Measurements from ENCODE around the gene ADCY2. TPM values are rescaled to one million over a fixed set of nuclear protein-coding genes. Genes with fewer than 3 reads are reported as not detected.

Gene ADCY2
- total RNA-seq, 2 donors from 2014 or later, result not detected

DNA sequence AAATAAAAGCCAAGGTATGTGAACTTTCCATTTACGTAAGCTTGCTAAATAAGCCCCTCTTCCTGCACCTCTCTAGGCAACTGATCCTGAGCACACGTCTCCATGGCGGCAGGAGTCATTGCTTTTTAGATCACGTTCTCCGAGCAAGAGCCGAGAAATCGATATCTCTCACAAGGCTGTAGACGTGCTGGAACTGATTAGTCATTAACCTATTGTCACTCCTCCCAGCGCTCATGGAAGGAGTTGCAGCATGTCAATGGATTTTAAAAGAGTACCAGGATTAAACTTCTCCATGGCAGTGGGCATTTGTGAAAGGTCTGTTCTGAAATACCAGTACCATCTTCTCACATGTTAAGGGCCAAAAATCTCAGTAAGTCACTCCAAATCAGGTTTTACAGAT lies 4.7 kb upstream of the ADCY2 start:
- H3K4me1 Mint-ChIP-seq, result no peaks in the 10 kb centered on the region

GRCh38 chr5:7391814-7392692 lies 3.9 kb upstream of the ADCY2 start:
- H3K27ac Mint-ChIP-seq, result no peak overlapping the region
- no peak overlapping the region for H3K4me3 Mint-ChIP-seq
- no peaks in the 10 kb centered on the region for H3K9me3 Mint-ChIP-seq
- ATAC-seq (replicated peaks), result no peak
- H3K4me1 Mint-ChIP-seq, result no peaks in the 10 kb centered on the region
- peaks cover 4% of the 10 kb centered on the region for H3K36me3 Mint-ChIP-seq (ENCODE audit: low read depth)
- H3K27me3 Mint-ChIP-seq, result peaks cover 25% of the 10 kb centered on the region

More for the DNA sequence above, 4.7 kb upstream of the ADCY2 start:
- Mint-ChIP-seq H3K9me3 (no peaks in the 10 kb centered on the region), H3K27me3 (peaks cover 20% of the 10 kb centered on the region), H3K36me3 (ENCODE audit: low read depth) (no peaks in the 10 kb centered on the region), H3K4me3 (no peak overlapping the region), H3K27ac (no peak overlapping the region)
- no peak for ATAC-seq (replicated peaks)

GRCh38 chr5:7392693-7393024 lies 3.3 kb upstream of the ADCY2 start:
- H3K27me3 Mint-ChIP-seq, result peaks cover 31% of the 10 kb centered on the region
- H3K36me3 Mint-ChIP-seq (ENCODE audit: low read depth), result peaks cover 5% of the 10 kb centered on the region
- no peak for ATAC-seq (replicated peaks)
- no peaks in the 10 kb centered on the region for H3K9me3 Mint-ChIP-seq
- no peaks in the 10 kb centered on the region for H3K4me1 Mint-ChIP-seq
- no peak overlapping the region for H3K4me3 Mint-ChIP-seq
- H3K27ac Mint-ChIP-seq, result no peak overlapping the region

- no peaks in the 10 kb centered on the region for H3K4me1 Mint-ChIP-seq
- H3K4me3 Mint-ChIP-seq, result no peak overlapping the region
- peaks cover 5% of the 10 kb centered on the region for H3K36me3 Mint-ChIP-seq (ENCODE audit: low read depth)
- H3K27me3 Mint-ChIP-seq, result peaks cover 39% of the 10 kb centered on the region
- no peaks in the 10 kb centered on the region for H3K9me3 Mint-ChIP-seq
- H3K27ac Mint-ChIP-seq, result no peak overlapping the region
- no peak for ATAC-seq (replicated peaks)
Observed at GRCh38 chr5:7393921-7394799, 1.8 kb upstream of the ADCY2 start.

GRCh38 chr5:7394889-7395431 lies 978 bp upstream of the ADCY2 start:
- Mint-ChIP-seq H3K27ac (no peak overlapping the region), H3K9me3 (no peaks in the 10 kb centered on the region), H3K4me1 (no peaks in the 10 kb centered on the region), H3K36me3 (ENCODE audit: low read depth) (peaks cover 5% of the 10 kb centered on the region), H3K27me3 (peaks cover 39% of the 10 kb centered on the region), H3K4me3 (no peak overlapping the region)
- ATAC-seq (replicated peaks), result no peak

DNA sequence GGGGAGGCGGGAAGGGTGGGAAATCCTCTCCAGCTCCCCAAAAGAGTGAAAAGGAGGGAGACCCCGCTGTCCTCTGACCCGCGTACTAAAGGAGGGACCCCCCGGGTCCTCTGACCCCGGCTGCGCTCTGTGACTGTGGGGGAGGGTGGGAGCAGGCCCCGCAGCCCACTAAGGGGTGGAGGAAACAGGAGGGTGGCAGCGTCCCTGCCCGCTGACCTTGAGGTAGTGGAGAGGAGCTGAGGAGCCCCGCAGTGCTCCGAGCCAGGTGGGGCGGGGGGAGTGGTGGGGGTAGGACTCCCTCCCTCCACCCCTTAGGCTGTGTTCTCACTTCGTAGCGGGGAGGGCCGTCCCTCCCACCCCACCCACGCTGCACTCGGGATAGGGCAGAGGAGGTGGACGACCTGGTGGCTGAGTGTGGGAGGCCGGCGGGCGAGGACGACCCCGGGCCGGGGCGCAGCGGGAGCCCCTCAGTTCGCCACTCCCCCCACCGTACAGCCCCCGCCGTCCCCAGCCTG lies 449 bp upstream of the ADCY2 start:
- Mint-ChIP-seq H3K4me3 (no peak overlapping the region), H3K4me1 (no peaks in the 10 kb centered on the region), H3K27ac (no peak overlapping the region), H3K9me3 (no peaks in the 10 kb centered on the region), H3K36me3 (ENCODE audit: low read depth) (peaks cover 5% of the 10 kb centered on the region), H3K27me3 (peaks cover 39% of the 10 kb centered on the region)
- ATAC-seq (replicated peaks), result no peak

DNA sequence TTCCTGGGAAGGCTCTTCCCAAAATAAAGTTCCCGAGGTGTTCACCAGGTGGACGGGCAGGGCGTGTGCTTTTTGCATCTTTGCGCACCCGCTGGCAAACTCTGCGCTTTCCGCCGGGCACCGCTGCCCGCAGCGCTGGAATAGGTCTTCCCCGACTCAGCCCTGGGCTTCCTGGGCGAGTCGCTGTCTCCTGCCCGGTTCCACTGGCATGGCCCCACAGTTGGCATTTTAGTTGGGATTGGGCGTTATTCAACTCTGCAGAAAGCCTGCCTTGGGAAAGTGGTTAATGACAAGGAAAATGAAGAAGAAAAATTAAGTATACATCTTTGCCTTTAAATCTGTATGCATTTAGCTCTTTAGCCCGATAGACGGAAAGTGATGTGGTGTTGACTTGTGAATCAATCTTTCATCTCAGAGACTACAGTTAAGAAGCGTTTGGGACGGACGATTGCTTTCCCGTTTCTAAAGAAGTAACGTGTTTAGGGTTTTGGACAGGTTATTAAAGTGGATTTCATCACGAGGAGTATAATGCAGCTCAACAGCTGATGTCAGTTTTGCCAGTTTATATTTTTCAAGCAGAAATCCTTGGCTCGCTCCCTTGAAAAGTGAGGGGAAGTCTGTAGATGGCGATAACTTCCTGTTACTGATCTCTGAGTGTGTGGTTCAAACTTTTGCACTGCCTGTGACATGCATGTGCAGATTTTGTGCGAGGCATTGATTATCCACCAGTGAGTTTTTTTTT lies 946 bp downstream of the ADCY2 start:
- H3K27me3 Mint-ChIP-seq, result peaks cover 38% of the 10 kb centered on the region
- no peak overlapping the region for H3K27ac Mint-ChIP-seq
- peaks cover 5% of the 10 kb centered on the region for H3K36me3 Mint-ChIP-seq (ENCODE audit: low read depth)
- ATAC-seq (replicated peaks), result no peak
- no peaks in the 10 kb centered on the region for H3K9me3 Mint-ChIP-seq
- peak overlapping the region; percentile 12 for H3K4me3 Mint-ChIP-seq
- no peaks in the 10 kb centered on the region for H3K4me1 Mint-ChIP-seq

GRCh38 chr5:7397937-7398336 lies 2.0 kb downstream of the ADCY2 start:
- Mint-ChIP-seq H3K27me3 (peaks cover 43% of the 10 kb centered on the region), H3K36me3 (ENCODE audit: low read depth) (peaks cover 5% of the 10 kb centered on the region), H3K27ac (no peak overlapping the region), H3K4me1 (no peaks in the 10 kb centered on the region), H3K9me3 (no peaks in the 10 kb centered on the region), H3K4me3 (no peak overlapping the region)
- no peak for ATAC-seq (replicated peaks)

DNA sequence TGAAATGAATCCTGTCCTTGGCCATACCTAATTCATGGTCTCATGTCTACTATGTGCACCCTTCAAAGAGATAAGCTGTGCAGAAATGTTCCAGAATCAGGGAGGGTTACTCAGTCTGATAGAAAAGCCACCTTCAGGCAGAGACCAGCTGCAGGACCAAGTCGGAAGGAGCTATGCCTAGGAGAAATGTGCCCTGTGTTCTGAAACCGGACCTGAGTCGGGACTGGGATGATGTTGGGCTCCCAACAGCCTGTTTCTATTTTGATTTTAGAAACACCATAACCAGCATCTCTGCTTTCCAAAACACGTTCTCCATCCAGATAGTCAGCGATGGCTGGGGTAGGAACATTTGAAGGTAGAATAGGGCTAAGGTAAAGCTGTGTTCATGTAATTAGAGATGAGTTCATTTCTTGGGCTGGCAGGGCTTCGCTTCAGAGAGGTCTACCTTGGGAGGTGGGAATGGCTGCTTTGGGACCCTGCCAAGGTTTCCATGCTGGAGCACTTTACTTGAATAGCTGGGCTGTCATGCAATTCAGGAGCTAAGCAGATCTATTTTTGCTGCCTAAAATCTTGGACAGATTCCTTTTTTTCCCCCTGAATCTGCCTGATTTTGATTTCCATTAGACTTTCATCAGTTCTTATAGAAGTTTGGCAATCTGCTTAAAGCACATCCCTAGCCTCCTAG lies 2.8 kb downstream of the ADCY2 start:
- Mint-ChIP-seq H3K4me3 (no peak overlapping the region), H3K27ac (no peak overlapping the region), H3K4me1 (no peaks in the 10 kb centered on the region), H3K9me3 (no peaks in the 10 kb centered on the region), H3K27me3 (peaks cover 36% of the 10 kb centered on the region), H3K36me3 (ENCODE audit: low read depth) (peaks cover 5% of the 10 kb centered on the region)
- no peak for ATAC-seq (replicated peaks)

DNA sequence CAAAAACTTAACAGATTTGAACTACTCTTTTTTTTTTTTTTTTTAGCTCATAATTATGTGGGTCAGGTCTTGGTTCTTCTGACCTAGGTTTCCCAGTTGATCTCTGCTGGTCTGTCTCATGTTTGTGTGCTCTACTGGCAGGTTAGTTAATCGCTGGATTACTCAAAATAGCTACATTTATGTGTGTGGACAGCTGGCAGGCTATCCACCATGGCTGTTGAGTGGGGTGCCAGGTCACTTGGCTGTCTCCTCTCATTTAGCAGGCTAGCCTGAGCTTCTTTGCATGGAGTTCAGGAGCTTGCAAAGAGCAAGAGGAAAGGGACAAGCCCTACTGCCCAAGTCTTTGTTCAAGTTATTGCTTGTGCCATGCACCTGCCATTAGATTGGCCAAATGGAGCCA lies 9.3 kb downstream of the ADCY2 start:
- no peak overlapping the region for H3K27ac Mint-ChIP-seq
- no peak for ATAC-seq (replicated peaks)
- H3K4me3 Mint-ChIP-seq, result no peak overlapping the region
- H3K9me3 Mint-ChIP-seq, result peaks cover 4% of the 10 kb centered on the region
- no peaks in the 10 kb centered on the region for H3K4me1 Mint-ChIP-seq
- H3K27me3 Mint-ChIP-seq, result peaks cover 20% of the 10 kb centered on the region
- no peaks in the 10 kb centered on the region for H3K36me3 Mint-ChIP-seq (ENCODE audit: low read depth)

DNA sequence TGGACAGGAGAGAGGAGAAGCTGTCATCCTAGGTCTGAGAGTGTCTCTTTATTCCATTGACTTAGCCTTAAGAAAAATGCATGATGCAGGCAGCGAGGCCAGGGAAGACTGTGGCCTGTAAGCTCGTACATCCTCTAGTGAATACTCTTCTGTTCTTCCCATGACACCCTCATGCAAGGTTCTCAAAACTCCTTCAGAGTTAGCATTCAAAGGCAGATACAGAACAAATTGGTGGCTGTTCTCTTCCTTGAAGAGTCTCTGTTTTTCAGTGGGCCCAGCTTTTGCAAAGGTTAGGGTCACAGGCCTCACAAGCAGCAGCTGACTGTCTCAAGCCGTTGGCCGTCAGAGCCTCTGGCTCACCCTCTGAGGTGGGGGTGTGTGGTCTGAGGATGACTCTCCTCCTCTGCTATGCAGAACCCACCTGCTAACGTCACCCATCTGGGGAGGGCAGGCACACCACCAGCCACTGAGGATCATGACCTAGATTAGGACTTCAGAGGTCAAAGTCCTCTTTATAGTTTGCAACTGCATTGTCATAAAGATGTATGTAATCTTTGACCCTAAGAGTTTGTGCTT lies 15.1 kb downstream of the ADCY2 start:
- no peaks in the 10 kb centered on the region for H3K36me3 Mint-ChIP-seq (ENCODE audit: low read depth)
- H3K9me3 Mint-ChIP-seq, result peaks cover 4% of the 10 kb centered on the region
- no peak for ATAC-seq (replicated peaks)
- H3K27ac Mint-ChIP-seq, result no peak overlapping the region
- H3K4me1 Mint-ChIP-seq, result no peaks in the 10 kb centered on the region
- peaks cover 2% of the 10 kb centered on the region for H3K27me3 Mint-ChIP-seq
- no peak overlapping the region for H3K4me3 Mint-ChIP-seq

DNA sequence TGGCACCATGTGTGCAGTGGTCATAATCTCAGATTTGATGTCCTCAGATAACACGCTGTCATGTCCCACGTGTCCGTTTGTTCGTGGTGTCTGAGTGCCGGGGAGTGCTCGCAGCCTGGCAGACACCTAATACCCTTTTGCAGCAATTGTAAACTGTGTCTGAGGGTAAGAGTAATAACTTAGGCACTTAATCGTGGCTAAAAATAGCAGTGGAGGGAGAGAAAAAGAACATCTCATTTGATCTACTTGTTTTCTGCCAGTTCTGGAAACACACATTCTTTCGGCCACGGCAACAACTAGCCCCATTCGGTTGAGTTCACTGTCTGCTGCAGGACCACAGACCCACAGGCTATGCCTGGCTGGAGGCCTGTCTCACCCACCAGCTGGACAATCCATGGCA lies 16.5 kb downstream of the ADCY2 start:
- Mint-ChIP-seq H3K9me3 (no peaks in the 10 kb centered on the region), H3K4me1 (no peaks in the 10 kb centered on the region), H3K27ac (no peak overlapping the region), H3K27me3 (peaks cover 2% of the 10 kb centered on the region), H3K36me3 (ENCODE audit: low read depth) (no peaks in the 10 kb centered on the region), H3K4me3 (no peak overlapping the region)
- no peak for ATAC-seq (replicated peaks)

DNA sequence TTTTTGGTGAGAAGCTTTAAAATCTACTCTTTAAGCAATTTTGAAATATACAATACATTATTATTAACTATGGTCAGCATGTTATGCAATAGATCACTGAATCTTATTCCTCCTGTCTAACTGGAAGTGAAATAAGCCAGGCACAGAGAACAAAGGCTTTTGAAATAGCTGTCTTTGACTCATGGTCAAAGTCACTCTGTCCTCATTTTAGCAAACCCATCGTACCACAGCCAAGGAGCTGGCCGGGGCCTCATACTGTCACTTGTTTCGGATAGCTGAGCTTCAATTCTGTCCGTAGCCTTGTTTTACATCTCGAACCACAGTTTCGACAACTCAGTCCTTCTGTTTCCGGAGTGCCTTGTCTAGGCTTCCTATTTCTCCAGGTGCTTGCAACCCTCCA lies 19.2 kb downstream of the ADCY2 start:
- peaks cover 2% of the 10 kb centered on the region for H3K27me3 Mint-ChIP-seq
- no peaks in the 10 kb centered on the region for H3K4me1 Mint-ChIP-seq
- no peaks in the 10 kb centered on the region for H3K9me3 Mint-ChIP-seq

More for the DNA sequence above, 19.2 kb downstream of the ADCY2 start:
- no peaks in the 10 kb centered on the region for H3K36me3 Mint-ChIP-seq (ENCODE audit: low read depth)
- ATAC-seq (replicated peaks), result no peak
- no peak overlapping the region for H3K4me3 Mint-ChIP-seq
- no peak overlapping the region for H3K27ac Mint-ChIP-seq
